HG02623 (cell line): ENCODE results near the gene MEDAG.

ENCODE experiments used
- ATAC-seq: cut with Tn5 transposase; IDR thresholded peaks from one replicate; pipeline ENCODE4 v1.9.1; 2021; ENCODE audit warnings: moderate library complexity; ENCODE audit not compliant: unreplicated experiment

The MEDAG gene

DNA sequence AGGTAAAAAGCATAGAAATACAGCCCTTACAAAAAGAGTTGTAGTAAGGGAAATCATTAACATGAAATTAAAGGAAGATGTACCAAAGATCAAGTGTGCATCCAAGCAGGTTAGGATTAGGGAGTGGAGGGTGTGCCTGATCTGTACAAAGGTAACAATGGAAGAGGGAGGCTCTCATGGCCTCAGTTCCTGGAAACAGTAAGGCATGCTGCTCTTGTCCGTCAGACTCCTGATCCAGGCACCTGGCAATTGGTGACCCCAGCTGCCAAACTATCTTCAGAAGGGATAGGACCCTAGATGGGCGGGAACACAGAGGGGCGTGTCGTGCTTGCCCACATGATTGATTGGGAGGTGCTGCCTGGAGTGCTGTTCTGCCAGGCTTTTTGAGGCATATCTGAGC, 30.9 kb downstream of the MEDAG start:
- no peak for ATAC-seq

DNA sequence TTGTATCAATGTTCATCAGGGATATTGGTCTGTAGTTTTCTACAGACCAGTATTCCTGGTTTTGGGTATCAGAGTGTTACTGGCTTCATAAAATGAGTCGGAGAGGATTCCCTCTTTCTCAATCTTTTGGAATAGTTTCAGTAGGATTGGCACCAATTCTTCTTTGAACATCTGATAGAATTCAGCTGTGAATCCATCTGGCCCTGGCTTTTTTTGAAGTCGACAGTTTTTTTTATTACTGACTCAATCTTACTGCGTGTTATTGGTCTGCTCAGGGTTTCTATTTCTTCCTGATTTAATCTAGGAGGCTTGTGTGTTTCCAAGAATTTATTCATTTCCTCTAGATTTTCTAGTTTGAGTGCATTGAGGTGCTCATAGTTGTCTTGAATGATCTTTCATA, 37.8 kb downstream of the MEDAG start:
- no peak for ATAC-seq

DNA sequence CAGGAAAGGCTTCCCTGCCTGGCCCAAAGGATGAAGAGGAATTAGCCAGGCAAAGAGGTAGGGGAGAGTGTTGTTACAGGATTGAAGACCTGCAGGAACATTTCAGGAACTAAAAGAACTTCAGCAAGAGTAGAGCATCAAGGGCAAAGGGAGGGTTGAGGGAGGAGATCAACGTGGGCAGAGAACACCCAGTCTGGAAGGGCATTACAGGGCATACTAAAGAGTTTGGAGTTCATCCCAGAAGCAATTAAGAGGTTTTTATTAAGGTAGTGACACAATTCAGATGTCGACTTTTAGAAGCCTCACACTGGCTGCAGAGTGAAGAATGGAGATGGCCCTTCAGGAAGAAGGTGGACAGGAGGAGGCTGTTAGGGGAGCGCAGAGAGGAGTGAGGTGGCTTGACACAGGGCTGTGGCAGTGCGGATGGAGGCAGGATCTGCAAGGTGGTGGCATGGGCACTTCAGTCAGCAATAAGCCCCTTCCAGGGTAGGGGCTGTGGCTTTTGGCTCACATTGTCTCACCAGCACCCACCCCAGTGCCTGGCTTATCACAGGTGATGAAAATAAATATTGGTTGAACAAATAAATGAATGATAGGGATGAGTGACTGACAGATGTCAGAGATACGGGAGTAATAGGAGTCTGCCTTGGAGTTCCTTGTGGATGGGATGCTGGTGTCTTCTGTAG, 51.3 kb downstream of the MEDAG start:
- ATAC-seq, result no peak

DNA sequence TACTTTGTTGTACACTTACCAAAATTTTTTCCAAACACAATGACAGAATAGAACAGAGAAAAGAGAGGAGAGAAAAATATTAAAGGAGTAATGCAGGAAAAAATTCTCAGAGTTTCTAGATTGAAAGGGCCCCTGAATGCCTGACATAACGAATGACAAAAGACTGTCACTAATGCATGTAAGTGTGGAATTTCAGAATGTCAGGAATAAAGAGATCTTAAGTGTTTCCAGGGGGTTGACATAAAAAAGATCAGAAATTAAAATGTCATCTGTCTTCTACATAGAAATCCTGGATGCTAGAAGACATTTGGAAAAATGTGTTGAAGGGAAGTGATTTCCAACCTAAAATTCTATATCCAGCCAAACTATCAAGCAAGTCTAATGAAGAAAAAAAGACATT, 53.6 kb downstream of the MEDAG start:
- no peak for ATAC-seq

DNA sequence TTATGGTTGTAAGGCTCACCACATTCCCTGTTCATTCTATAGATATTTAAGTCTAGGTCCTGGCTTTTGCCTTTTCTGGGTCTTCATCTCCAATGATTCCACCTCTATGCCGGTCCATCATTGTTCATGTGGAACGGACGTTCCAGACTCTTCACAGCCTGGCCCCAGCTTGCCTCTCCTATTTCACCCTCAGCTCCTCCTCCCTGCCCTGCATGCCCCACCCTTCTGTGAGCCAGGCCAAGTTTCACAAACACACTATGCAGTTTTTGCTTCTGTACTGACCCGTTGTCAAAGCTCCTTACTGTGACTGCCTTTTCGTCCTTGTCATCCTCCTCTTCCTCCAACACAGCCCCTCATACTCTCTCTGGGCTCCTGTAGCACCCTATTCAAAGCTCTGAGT, 57.7 kb downstream of the MEDAG start:
- ATAC-seq, result no peak

DNA sequence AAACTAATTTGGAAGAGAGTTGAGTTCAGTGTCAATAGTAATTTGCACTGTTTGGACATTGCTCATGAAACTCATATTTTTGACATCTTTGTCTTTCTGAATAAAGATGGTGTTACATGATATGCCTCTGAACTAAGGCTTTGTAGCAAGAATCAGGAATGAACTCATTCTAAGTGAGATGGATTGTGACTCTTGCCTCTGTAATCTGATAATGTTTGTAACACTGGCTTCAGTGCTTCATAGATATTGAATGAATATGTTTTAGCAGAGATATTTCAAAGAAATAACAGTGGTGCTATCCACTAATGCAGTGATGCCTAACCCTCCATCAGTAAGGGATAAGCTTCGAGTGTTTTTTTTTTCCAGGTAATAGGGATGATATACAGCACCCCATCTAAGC, 59.3 kb downstream of the MEDAG start:
- ATAC-seq, result no peak

DNA sequence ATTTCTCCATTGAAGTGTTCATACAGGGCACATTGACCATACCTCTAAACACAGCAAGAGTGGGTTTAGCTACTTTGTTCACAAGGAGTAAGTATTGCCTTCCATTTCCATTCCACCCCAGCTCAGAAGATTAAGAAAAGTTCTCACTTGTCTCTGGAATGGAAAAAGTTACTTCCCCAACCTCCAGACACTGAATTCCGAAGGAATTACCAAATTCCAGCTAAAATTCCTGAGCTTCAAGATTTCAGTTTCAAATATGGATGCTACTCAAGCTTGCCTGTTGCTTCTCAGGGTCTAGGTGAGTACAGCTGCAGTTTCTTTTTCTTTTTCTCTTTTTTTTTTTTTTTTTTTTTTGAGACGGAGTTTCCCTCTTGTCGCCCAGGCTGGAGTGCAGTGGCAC, 60.0 kb downstream of the MEDAG start:
- ATAC-seq, result no peak

DNA sequence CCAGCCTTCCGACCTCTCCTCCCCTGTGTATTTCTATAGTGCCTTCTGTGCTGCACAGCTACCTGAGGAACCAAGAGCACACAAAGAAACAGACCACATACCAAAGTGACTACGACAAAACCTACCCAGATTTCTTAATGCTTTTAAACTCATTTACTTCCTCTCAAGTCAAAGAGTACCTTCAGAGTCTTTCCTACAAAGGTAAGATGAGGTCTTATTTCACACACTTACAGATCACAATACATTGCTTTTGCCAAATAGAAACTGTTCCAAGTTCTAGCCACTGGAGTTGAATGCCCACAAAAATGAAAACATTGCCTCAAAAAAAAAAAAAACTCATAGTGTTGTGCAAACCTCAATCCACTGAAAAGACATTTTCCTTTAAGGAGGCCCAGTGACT, 62.8 kb downstream of the MEDAG start:
- ATAC-seq, result no peak

DNA sequence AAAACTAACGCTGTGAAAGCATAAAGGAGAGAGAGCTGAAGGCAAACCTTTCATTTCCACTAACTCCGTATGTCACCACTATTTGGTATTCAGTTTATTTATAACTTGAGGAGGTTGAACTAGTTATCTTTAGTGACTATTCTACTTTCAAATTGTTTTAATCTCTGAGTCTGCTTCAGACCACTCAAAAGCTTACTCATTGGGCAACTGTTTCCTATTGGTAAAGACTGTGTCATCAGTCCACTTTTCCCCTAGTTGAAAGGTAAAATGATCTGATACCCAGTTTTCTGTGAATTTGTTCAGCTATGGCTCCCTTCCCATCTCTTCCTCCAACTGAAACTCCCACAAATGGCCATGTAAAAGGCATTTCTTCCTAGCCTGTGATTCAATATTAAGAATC, 65.5 kb downstream of the MEDAG start:
- no peak for ATAC-seq

DNA sequence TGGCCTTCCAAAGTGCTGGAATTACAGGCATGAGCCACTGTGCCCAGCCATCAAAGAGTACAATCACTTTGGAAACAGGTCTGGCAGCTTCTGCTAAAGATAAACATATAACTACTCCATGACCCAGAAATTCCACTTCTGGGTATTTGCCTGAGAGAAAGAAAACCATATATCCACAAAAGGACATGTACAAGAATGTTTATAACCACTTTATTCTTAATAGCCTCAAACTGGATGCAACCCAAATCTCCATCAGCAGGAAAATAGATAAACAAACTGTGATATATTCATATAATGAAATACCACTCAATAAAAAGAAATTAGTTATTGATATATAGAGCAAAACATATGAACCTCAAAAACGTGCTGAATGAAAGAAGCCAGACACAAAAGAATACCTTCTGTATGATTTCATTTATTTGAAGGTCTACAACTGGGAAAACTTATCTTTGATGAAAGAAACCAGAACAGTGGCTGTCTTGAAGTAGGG, 66.9 kb downstream of the MEDAG start:
- ATAC-seq, result no peak

DNA sequence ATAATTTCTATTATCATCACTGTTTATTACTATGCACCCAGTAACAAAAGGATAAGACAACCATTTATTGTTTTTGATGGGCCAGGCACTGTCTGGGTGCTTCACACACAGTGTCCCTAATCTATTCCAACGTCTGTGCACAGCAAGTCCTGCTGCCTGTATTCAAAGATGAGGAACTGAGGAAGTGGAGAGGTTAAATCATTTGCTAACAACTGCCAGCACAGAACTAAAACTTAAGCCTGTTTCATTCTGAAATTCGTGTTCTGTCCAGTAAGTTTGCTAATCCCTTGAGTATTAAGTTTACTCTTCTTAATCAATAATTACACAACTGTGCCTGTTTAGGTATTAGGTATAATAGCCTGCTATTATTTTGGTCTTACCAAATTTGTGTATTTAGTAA, 68.3 kb downstream of the MEDAG start:
- no peak for ATAC-seq
